ENCODE measurements around the gene CASQ1.

Gene CASQ1

GRCh38 chr1:160189649-160190625, at the start of gene CASQ1:
Gene CASQ1, plus strand, starts transcription at chr1:160190575. Its CDS starts 177 bp downstream, at chr1:160190752.
- in situ Hi-C loops (cut with HindIII; ENCODE audit: low sequenced_read_pairs): no loop called here

- in situ Hi-C loops (cut with HindIII; ENCODE audit: low sequenced_read_pairs): loop anchor here (10.0 kb wide), 1 partner anchor 61 kb away; the partner anchor contains the start of gene PEA15
These were observed 46.7 kb upstream of the CASQ1 start for GRCh38 chr1:160143695-160144094.

- in situ Hi-C loops (cut with HindIII; ENCODE audit: low sequenced_read_pairs): loop anchor here (10.0 kb wide), 1 partner anchor 60 kb away; the partner anchor contains the start of gene PEA15
These were observed 45.5 kb upstream of the CASQ1 start for GRCh38 chr1:160144921-160145320.

GRCh38 chr1:160146107-160146506, 44.3 kb upstream of the CASQ1 start:
- in situ Hi-C loops (cut with HindIII; ENCODE audit: low sequenced_read_pairs): loop anchor here (10.0 kb wide), 1 partner anchor 59 kb away; the partner anchor contains the start of gene PEA15

GRCh38 chr1:160148121-160148520, 42.3 kb upstream of the CASQ1 start:
- in situ Hi-C loops (cut with HindIII; ENCODE audit: low sequenced_read_pairs): loop anchor here (10.0 kb wide), 1 partner anchor 57 kb away; the partner anchor contains the start of gene PEA15

- in situ Hi-C loops (cut with HindIII; ENCODE audit: low sequenced_read_pairs): loop anchor here (10.0 kb wide), 1 partner anchor 56 kb away; the partner anchor contains the start of gene PEA15
These were observed 41.1 kb upstream of the CASQ1 start for GRCh38 chr1:160149233-160149632.

GRCh38 chr1:160149716-160150115, 40.7 kb upstream of the CASQ1 start:
- in situ Hi-C loops (cut with HindIII; ENCODE audit: low sequenced_read_pairs): loop anchor here (10.0 kb wide), 1 partner anchor 55 kb away; the partner anchor contains the start of gene PEA15

GRCh38 chr1:160151303-160151702, 39.1 kb upstream of the CASQ1 start, which contains the start of gene ATP1A4:
Gene ATP1A4, plus strand, starts transcription at chr1:160151603. Its CDS starts 438 bp downstream, at chr1:160152041.
- in situ Hi-C loops (cut with HindIII; ENCODE audit: low sequenced_read_pairs): no loop called here

GRCh38 chr1:160154790-160155189, 35.6 kb upstream of the CASQ1 start:
- in situ Hi-C loops (cut with HindIII; ENCODE audit: low sequenced_read_pairs): no loop called here

- in situ Hi-C loops (cut with HindIII; ENCODE audit: low sequenced_read_pairs): no loop called here
These were observed 34.0 kb upstream of the CASQ1 start for GRCh38 chr1:160156361-160156760.

GRCh38 chr1:160157174-160157573, 33.2 kb upstream of the CASQ1 start:
- in situ Hi-C loops (cut with HindIII; ENCODE audit: low sequenced_read_pairs): no loop called here

GRCh38 chr1:160158031-160158430, 32.3 kb upstream of the CASQ1 start:
- in situ Hi-C loops (cut with HindIII; ENCODE audit: low sequenced_read_pairs): no loop called here

- in situ Hi-C loops (cut with HindIII; ENCODE audit: low sequenced_read_pairs): no loop called here
These were observed 31.8 kb upstream of the CASQ1 start for GRCh38 chr1:160158534-160158933.

- in situ Hi-C loops (cut with HindIII; ENCODE audit: low sequenced_read_pairs): no loop called here
These were observed 30.5 kb upstream of the CASQ1 start for GRCh38 chr1:160159846-160160245.

- in situ Hi-C loops (cut with HindIII; ENCODE audit: low sequenced_read_pairs): no loop called here
These were observed 28.2 kb upstream of the CASQ1 start for GRCh38 chr1:160161965-160162705.

GRCh38 chr1:160162931-160163330, 27.4 kb upstream of the CASQ1 start:
- in situ Hi-C loops (cut with HindIII; ENCODE audit: low sequenced_read_pairs): no loop called here

GRCh38 chr1:160163615-160164014, 26.8 kb upstream of the CASQ1 start:
- in situ Hi-C loops (cut with HindIII; ENCODE audit: low sequenced_read_pairs): no loop called here

- in situ Hi-C loops (cut with HindIII; ENCODE audit: low sequenced_read_pairs): no loop called here
These were observed 26.3 kb upstream of the CASQ1 start for GRCh38 chr1:160164121-160164520.

- in situ Hi-C loops (cut with HindIII; ENCODE audit: low sequenced_read_pairs): no loop called here
These were observed 24.1 kb upstream of the CASQ1 start for GRCh38 chr1:160166166-160166868.

- in situ Hi-C loops (cut with HindIII; ENCODE audit: low sequenced_read_pairs): no loop called here
These were observed 23.3 kb upstream of the CASQ1 start for GRCh38 chr1:160167056-160167455.

Measured in DLD1 (cell line).